ENCODE data around the gene CPNE6.

GRCh38 chr14:24065408-24065807 lies 6.0 kb upstream of the CPNE6 start:
- TF ChIP-seq CTCF (IDR thresholded peaks at IDR 0.05; ENCODE audit: low read length): no peak
- no peak for TF ChIP-seq EZH2phosphoT487 (IDR thresholded peaks at IDR 0.05; ENCODE audit: low read length)
